GM18520 (cell line): ENCODE measurements around the gene HDAC8.
"Not testable (repeated sequence)": the region's sequence is repeated elsewhere in the genome, so short reads cannot be mapped to it uniquely, and the experiment has no call there.

ENCODE experiments used
- ATAC-seq: cut with Tn5 transposase; IDR thresholded peaks from one replicate; pipeline ENCODE4 v1.9.1; 2021; ENCODE audit not compliant: unreplicated experiment

Gene HDAC8

DNA sequence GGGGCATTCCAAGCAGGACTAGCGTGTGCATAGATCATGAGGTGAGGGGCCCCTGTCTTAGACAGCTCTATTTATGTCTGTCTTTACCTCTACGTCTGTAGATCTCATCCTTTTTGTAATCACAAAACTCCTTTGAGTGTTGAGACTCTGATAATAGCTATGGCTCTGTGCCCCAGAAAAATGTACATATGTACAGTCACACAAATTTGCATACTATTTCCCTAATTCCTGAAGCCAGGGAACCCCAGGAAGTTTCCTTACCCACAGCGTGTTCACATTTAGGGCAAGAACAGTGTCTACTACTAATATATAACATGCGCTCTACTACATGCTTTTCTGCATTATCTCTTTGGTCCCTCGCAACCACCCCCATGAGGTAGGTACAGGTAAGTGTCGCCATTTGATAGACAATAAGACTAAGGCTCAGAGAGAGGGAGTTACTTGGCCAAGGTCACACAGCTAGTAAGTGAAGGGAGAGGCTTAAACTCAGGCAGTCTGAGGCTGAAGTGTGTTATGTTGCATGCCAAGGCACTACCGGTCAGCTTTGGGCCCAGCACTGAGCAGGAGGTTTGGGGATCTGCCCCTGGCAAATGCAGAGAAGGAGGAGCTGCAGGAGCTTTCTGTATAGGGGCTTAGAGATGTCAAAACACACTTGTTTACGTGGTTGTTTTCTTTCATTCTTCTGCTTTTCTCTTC is 245.9 kb downstream of the HDAC8 start:
- no peak for ATAC-seq

DNA sequence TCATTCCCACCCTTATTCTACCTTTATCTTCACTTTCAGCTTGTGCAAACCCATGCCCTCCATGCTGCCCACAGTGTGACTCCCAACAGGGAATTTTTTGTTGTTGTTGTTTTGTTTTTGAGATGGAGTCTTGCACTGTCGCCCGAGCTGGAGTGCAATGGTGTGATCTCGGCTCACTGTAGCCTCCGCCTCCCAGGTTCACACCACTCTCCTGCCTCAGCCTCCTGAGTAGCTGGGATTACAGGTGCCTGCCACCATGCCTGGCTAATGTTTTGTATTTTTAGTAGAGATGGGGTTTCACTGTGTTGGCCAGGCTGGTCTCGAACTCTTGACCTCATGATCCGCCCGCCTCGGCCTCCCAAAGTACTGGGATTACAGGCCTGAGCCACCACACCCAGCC is 253.0 kb downstream of the HDAC8 start:
- not testable (repeated sequence) for ATAC-seq

DNA sequence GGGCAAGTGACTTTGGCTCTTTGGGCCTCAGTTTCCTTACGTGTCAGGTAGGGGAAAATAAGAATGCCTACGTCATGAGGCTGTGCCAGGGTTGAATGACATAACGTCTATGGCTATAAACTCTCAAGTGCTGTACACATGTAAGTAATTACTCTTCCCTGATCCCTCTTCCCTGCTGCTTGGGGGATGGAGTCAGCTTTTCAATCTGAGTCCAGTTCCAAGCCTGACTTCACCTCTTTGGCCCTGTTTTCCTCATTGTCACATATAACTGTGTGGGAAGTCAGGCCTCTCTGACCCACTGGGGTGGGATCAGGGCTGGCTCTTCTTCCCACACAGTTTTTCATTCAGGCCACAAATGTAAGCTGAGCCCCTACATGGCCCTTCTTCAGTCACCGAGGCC is 255.5 kb downstream of the HDAC8 start:
- no peak for ATAC-seq

DNA sequence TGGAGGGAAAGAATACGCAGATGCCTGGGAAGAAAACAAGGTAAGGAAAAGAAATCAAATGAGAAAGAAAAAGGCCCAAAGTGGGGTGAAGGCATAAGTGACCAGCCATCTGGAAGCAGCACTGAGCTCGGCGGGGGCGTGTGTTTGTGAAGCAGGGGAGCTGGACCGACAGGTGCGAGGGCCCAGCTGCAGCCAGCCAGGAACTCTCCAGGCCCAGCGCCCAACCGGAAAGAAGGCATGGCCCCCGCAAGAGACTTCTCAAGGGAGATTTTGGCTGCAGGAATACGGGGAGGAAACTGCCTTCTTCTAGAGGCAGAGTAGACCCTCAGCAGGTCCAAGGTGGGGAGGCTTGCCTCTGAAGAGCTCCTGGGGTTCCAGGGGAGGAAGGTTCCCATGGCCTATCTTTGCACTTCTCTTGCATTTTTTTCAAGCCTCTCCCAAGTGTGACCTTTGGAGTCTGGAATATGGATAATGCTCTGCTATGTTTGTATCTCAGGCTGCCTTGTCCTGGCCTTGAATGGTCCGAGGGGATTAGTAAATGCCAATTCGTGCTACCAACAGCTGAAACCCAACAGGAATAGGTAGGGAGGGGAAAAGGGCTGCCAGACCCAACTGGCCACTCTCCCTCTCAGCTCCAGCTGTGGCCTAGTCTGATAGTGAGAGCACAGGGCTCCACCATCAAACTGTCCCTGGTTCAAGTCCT is 256.1 kb downstream of the HDAC8 start:
- ATAC-seq: no peak

DNA sequence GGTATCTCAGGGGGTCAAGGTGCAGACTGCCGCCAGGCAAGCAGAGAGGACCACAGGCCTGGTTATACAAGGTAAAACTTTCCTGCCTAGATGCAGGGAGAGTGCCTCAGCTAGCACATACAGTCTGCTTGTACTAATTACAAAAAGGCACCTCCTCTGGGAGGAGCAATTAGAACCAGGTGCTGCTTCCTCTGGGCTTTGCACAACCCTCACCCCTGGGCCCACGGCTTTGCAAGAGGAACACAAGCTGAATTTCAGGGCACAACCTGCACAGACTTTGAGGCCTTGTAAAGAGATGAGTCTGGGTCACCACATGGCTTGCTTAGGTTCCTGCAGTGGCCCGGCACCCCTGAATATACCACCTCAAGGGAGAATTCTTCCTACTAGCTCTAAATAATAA is 257.8 kb downstream of the HDAC8 start:
- no peak for ATAC-seq

DNA sequence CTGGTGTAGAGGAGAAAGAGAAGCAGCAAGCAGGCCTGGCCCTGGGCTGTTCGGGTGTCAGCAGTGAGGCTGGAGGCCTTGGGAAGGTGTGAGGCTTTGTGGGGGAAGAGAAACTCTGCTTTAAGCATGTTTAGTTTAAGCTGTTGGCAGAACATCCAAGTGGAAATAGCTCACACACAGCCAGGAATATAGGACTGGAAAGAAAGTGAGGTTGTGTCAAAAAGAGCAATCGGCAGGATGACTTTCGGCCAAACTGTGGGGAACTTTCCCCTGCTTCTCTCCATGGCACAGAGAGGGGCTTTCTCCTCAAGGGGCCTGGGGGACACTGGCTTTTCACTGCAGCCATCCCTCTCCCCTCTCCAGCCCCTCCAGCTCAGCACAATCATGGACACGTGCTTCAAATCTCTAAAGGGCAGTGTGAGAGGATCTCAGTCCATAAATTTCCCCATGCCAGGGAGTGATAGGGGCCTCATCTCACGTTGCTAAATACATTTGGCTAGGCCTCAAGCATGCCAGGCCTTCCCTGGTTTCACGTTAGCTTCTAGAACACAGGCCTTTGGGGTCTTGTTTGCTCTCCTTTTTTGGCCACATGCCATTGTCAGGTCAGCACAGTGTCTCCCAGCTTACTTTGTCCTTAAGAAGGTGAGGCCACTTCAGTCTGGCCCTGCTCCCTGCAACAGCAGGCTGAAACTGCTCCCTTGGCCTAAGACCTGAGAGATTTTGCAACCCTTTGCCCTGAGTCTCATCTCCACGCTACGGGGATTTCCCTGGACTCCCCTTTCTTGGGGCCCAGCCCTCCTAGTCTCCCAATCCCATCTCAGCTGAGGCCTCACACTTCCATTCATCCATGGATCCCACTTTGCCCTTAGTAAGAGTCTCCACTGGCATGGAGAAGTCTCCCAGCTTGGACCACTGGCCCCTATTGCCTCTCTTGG is 258.7 kb downstream of the HDAC8 start:
- no peak for ATAC-seq

DNA sequence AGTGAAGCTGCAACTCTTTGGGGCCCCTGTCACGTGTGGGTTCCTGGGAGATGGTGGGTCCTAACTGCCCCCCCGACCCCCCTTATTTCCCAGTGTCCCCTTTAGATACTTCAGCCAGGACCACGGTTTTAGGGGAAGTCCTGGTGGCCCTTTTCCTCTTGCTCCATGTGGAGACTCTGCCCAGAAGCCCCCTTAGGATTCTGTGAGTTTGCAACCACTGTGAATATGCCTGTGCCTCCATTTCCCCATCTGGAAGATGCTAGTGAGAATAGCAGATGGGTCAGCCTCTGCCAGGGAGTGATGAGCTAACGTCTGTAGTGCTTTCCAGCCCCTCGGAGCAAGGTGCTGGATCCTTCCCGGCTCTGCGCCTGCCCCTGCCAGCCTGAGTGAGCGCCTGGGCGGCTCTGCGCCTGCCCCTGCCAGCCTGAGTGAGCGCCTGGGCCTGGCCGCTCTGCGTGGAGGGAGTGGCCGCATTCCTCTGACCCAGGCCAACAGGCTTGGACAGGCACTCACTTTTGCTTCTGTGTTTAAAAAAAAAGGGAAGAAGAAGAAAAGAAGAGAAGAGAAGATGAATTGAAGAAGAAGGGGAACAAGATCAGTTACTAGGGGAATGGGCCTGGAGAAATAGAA is 260.2 kb downstream of the HDAC8 start:
- ATAC-seq: no peak

DNA sequence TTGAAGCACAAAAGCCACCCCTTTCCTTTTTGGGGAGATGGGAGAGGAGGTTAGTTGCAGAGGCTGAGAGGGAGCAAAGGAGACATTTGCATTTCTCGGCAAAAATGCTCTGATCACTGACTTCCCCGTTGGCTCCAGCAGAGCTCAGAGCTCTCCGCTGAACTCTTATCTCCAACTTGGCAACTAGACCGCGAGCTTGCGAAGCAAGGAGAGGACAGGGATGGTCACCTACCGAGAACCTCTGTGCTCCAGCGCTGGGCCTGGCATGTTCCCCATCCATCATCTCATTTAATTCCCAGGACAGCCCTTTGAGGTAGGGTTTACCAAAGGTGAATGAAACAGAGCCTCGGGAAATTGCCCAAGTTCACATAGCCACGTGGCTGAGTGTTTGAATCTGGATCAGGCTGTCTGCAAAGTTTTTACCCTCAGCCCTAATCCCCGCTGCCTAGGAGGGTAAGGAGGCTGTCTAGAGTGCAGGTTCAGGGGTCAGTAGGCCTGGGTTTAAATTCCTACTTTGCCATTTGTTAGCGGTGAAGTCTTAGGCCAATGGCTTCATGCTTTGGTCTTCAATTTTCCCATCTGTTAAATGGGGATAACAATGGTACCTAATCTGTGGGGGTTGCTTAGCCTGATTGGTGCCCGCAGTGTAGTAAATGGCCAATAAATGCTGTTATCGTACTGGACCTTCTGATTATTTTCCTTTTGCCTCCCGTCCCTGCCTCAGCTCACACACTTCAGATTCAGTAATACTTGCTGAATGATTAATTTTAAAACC is 263.2 kb downstream of the HDAC8 start:
- no peak for ATAC-seq

DNA sequence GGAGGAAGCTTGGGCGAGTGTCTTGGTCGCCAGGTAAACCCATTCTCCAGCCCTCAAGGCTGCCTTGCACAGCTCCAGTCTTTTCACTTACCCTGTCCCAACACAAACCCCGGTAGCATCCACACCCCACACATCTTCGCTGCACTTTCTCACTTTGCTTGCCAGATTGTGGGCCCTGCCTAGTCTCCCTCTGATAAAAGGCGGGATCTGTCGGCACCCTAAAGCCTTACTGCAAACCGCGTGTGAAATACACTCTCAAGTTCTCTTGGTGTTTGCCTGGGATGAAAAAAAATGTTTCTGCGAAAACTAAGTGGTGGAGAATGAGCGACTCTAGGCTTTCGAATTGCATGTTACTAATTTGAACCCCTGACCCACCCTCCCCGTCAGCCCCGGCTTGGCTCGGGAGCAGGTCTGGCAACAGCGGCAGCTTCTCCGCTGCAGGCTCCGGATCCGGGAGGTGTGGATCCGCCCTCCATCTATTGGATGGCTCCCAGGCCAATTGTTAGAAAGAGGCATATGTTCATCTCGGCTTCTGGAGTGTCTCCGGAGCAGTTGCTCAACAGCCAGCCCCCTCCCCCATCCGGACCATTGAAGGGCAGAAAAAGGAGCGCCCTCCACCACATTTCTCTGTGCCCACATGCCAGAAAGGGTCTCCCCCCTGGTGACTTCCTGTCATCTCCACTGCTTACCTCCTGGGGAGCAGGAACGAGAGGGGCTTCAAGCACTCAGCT is 263.9 kb downstream of the HDAC8 start:
- no peak for ATAC-seq

DNA sequence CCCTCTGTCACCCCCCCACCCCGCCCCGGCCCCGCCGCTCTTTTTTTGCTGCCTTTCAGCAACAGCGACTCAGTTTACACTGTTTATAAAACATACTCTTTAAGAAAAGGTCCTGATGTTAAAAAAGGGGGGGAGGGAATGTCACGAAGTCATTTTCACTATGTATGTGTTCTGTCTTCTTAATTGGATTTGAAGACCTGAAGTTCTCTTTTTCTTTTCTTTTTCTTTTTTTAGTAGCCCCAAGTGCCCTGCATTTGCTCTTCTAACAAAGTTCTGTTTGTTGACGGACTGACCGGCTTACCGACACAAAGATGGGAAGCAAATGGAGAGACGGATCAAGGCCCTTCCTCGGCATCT is 264.5 kb downstream of the HDAC8 start:
- ATAC-seq: no peak

DNA sequence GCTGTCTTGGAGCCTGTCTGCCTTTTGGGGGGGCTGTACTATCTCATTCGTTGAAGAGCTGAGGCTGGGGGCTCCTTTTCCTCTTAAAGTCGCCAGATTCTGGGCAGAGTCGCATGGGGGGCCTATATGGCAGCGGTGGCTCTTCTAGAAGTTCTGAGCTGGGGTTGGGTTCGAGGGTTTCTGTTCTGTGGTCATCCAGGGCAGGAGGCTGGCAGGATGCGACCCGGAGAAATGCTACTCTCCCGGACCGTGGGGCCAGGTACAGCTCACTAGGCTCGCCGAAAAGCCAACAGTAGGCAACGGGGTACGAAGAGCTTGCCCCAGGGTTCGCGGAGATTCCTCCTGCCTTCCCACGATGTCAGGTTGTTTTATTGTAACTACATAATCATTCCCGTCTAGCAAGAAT is 265.0 kb downstream of the HDAC8 start:
- ATAC-seq: no peak

DNA sequence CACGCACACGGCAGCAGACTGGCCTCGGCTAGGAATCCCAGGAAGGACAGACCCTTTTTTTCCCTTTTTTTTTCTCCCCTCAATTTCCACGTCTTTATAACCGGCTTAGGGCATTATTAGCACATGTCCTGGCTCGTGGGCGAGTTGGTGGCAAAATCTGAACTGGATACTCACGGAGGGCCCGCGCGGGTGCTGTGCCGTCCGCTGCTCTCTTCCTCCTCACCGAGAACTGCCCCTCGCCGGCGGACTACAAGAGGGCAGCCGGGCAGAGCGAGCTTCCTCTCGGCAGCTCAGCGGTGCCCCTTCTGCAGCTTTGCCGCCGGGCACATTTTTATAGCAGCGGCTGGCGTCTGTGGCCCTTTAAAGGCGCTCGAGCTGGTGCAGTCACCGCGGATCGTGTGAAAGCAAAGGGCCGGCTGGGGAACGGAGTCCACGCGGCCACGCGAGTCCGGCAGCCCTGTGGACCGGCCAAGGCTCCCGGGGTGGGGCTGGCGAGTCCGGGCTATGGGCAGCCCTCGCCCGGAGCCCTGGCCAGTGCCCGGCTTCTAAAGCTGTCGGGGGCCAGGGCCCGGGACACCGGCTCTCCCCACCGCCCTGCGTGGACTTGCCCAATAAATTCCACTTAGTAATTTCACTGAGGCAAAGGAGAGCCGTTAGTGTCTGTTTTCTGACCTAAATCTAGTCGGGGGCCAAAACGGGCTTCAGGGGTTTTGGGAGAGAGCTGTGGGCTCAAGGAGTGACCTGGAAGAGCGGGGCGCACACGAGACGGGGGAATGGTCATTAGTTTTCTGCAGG is 265.6 kb downstream of the HDAC8 start:
- no peak for ATAC-seq

DNA sequence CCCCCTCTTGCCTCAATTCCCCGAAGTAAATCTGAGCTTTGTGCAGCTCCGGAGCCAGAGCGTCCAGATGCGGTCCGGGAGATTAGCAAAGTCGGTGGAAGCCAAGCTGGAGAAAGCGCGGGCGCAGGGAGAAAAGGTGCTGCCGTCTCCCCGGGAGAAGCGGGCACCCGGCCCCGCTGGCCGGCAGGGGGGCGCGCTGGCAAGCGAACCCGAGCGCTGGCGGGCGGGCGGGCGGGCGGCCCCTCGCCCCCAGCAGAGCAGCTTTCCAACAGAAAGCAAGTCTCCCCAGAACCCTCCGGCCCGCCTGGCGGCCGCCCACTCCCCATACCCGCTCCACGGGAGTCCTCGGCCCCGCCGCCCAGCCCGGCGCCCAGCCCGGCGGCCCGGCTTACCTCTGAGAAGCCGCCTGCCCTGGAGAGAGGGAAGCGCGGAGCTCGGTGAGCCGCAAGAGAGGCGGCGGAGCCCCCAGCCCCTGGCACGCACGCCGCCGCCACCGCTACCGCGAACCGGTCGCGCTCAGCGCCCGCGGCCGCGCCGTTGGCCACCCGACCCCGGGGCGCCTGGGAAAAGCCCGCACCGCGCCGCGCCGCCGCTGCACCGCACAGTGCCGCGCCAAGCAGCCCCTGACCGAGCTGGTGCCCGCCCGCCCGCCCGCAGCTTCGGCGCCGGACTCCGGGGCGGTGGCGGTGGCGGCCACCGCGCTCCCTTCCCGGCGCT is 266.4 kb downstream of the HDAC8 start:
- no peak for ATAC-seq

DNA sequence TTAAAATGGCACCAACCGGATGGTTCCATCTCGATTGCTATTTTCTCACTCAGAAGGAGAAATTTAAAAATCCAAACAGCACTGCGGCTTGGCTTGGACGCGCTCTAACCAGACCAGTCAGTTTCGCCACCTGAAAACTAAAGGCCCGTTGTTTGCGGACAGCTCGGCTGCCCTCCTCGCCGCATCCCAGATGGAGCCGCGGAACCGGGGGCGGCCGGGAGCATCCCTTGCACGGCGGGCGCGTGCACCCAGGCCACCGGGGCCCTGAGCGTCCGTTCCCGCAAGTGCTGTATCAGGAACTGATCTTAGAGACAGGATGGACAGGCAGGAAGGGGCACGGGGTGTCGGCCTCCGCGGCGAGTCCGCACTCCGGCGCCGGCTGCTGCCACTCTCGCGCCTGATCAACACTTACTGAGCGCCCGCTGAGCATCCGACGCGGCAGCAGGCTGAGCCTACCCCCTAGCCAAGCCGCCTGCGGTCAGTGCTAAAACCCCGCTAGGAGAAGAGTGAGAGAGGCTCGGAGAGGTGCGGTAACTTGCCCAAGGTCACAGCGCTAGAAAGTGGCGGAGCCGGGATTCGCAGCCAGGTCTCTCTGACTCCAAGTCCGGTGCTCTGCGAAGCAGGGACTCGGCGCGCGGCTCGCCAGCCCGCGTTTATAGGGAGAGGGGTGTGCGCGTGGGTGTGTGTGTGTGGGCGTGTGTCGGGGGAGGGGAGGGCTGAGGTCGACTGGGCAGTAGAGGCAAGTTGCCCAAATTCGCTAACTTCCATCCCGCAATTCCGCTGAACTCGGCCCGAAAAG is 267.2 kb downstream of the HDAC8 start, which contains the start of gene CITED1:
Gene CITED1, minus strand, starts transcription at position 629 of the 799 bp plus-strand sequence. CDS start 3,045 bp downstream, outside the sequence.
- ATAC-seq: no peak

DNA sequence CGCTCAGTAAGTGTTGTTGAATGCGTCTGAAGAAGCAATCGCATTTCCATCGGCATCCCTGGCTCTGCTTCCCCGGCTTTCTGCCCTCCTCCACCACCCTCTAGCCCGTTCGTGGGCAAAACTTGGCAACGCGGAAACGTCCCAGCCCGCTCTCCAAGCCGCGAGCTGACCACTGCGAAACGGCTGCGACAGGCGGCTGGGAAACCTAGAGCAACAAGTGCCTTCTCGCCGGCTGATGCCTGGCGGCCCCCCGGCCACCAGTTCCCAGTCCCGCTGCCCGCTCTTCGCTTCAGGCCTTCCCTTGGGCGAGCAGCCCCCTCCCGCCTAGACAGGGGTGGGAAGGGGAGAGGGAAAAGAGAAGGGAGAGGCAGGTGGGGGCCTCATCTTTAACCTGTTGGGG is 267.8 kb downstream of the HDAC8 start:
- ATAC-seq: no peak

DNA sequence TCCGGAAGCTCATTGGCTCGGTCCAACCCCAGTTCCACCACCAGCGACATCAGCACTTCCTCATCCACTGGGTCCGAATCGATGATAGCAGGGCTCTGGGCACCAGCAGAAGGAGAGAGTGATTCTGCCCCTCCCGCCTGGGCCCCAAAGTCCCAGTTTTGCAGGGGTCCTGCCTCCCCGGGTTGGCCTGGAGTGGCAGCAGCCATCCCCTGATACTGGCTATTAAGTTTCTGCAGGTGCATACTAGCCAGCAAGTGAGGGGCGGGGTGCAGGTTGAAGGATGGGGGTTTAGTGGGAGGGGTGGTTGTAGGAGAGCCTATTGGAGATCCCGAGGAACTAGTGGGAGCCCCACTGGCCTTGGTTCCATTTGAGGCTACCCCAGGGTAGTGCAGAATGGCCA is 270.9 kb downstream of the HDAC8 start:
- ATAC-seq: no peak

DNA sequence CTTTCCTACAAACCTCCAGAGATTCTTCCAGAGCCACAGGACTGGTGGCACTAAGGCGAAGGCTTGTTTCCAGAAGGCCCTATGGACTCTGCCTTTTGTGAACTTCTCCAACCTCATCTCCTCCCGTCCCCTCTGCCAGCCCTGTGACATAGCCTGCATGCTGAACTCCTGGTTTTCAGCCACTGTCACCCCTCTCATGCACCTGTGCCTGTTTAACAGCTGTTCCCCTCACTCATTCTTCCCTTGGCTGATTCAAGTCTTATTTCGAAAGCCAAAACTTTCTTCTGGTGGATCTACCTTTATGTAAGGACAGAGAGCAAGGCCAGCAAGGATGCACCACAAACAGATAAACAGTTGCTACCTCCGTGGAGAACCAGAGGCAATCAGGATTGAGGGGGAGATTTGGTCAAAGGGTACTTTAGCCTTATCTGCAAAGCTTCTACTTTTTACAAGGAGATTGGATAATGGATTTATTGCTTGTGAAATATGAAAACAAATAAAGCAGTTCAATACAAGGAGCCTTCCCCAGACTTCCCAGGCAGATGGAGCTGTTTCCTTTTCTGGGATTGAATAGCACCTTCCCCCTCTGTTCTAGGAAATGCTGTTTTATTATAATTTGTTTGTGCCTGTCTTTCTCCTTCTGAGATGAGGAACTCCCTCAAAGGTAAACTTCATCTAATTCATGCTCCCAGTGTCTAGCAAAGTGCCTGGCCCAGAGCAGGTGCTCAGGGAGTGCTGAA is 272.6 kb downstream of the HDAC8 start:
- no peak for ATAC-seq
